Spleen (tissue), 11 donors: ENCODE data around the gene OTOP2. TPM values are rescaled to one million over a fixed set of nuclear protein-coding genes. Genes with fewer than 3 reads are reported as not detected.

Experiments
- DNase-seq: peaks from one replicate; pipeline ENCODE4 v3.0.0-alpha.2; 2020
- H3K27ac ChIP-seq, 8 donors: fragments of 200-600 bp; sonication (generic) in 7 of 8; 1 replicate in 4 of 8; 2 replicates in 4 of 8; pipeline versions ENCODE4 v1.5.0 to v1.8.0; 2016 to 2021; ENCODE audit warnings: inconsistent platforms in 4 of 8, mild to moderate bottlenecking in 4 of 8, moderate library complexity in 1 of 8
- H3K27me3 ChIP-seq, 7 donors: fragments of 200-600 bp; sonication (generic) in 6 of 7; replicated peaks in 1 of 7; 1 replicate in 4 of 7; 2 replicates in 3 of 7; pipeline versions ENCODE4 v1.5.0 to v1.8.0; 2016 to 2021; ENCODE audit warnings: inconsistent platforms in 3 of 7, mild to moderate bottlenecking in 1 of 7
- H3K36me3 ChIP-seq, 6 donors: fragments of 200-600 bp; sonication (generic) in 5 of 6; 1 replicate in 4 of 6; 2 replicates in 2 of 6; pipeline versions ENCODE4 v1.5.0 to v1.8.0; 2016 to 2021; ENCODE audit warnings: inconsistent platforms in 2 of 6
- H3K4me1 ChIP-seq, 6 donors: fragments of 200-600 bp; sonication (generic) in 5 of 6; 1 replicate in 3 of 6; 2 replicates in 3 of 6; pipeline versions ENCODE4 v1.5.0 to v1.8.0; 2016 to 2021; ENCODE audit warnings: inconsistent platforms in 3 of 6
- H3K4me3 ChIP-seq, 8 donors: fragments of 200-600 bp; sonication (generic) in 7 of 8; 1 replicate in 4 of 8; 2 replicates in 4 of 8; pipeline versions ENCODE4 v1.5.0 to v1.8.0; 2016 to 2021; ENCODE audit warnings: inconsistent platforms in 4 of 8, mild to moderate bottlenecking in 4 of 8, moderate library complexity in 2 of 8
- H3K9me3 ChIP-seq, 8 donors: fragments of 200-600 bp; sonication (generic) in 7 of 8; 1 replicate in 4 of 8; 2 replicates in 4 of 8; pipeline versions ENCODE4 v1.5.0 to v1.8.0; 2016 to 2021; ENCODE audit warnings: inconsistent platforms in 4 of 8
- POLR2A ChIP-seq, 3 donors: fragments of 450-650 bp; IDR thresholded peaks; one replicate each; pipeline ENCODE4 v1.5.1; 2017; ENCODE audit warnings: antibody characterized with exemption in 3 of 3, mild to moderate bottlenecking in 1 of 3
- POLR2AphosphoS5 ChIP-seq, 3 donors: sonication (generic); formaldehyde crosslinking; IDR thresholded peaks; one replicate each; pipeline ENCODE4 v1.5.1; 2017; ENCODE audit warnings: antibody characterized with exemption in 3 of 3
- WGBS, 5 donors: extraction: QIAGEN DNeasy Blood & Tissue Kit in 3 of 5; methylation state at CpG; one replicate each; pipeline versions ENCODE4 v1.1.5 to v1.1.7; 2013 to 2018; 5-methylcytosine and 5-hydroxymethylcytosine counted together
- intact Hi-C: fragments of 100-400 bp; cut with DNase I; formaldehyde crosslinking; loops from one replicate; pipeline ENCODE4 v1.15.0; 2023; ENCODE audit warnings: low total_unique reads
- polyA plus RNA-seq, 3 donors: library from polyadenylated mRNA; stranded (reverse); fragments of 200-250 nt; gene quantifications; one replicate each; pipeline ENCODE4 v1.2.1, GENCODE V29; 2013
- total RNA-seq, 7 donors: library from RNA; depleted of rRNA in 3 of 7; stranded (reverse); fragments of >200 nt in 3 of 7; fragmentation: NEBNext Ultra II Directional in 4 of 7; extraction: Animal tissue kit (Norgen Biotek cat#: 25700) in 4 of 7; gene quantifications; one replicate each; pipeline versions ENCODE4 v1.1.0 to v1.2.1, GENCODE V29; 2016 to 2021
- TF ChIP-seq, protein P1 (sequence below), 11 experiments: fragments of 200-600 bp in 7 of 11; fragments of 450-650 bp in 4 of 11; sonication (generic) in 4 of 11; IDR thresholded peaks in 8 of 11; conservative IDR thresholded peaks in 3 of 11; 1 replicate in 7 of 11; 2 replicates in 4 of 11; pipeline versions ENCODE4 v1.4.0 to v1.8.0; 2016 to 2021; ENCODE audit warnings: antibody characterized with exemption in 11 of 11, inconsistent platforms in 4 of 11, mild to moderate bottlenecking in 1 of 11
- donor health status: healthy with polysubstance abuse.
- donor health status: DM: no; HTN: no; CAD: no; lungs with moderate emphysema.
- donor health status: DM: no; HTN: no; CAD: no.
- donor health status: Bipolar disorder and iron deficiency.
- donor health status: healthy.
- donor health status: DM: no; HTN: no; CAD: no.
- donor health status: DM: yes; HTN: yes; CAD: no.

The OTOP2 gene
- total and polyA plus RNA-seq, 10 donors: not detected

DNA sequence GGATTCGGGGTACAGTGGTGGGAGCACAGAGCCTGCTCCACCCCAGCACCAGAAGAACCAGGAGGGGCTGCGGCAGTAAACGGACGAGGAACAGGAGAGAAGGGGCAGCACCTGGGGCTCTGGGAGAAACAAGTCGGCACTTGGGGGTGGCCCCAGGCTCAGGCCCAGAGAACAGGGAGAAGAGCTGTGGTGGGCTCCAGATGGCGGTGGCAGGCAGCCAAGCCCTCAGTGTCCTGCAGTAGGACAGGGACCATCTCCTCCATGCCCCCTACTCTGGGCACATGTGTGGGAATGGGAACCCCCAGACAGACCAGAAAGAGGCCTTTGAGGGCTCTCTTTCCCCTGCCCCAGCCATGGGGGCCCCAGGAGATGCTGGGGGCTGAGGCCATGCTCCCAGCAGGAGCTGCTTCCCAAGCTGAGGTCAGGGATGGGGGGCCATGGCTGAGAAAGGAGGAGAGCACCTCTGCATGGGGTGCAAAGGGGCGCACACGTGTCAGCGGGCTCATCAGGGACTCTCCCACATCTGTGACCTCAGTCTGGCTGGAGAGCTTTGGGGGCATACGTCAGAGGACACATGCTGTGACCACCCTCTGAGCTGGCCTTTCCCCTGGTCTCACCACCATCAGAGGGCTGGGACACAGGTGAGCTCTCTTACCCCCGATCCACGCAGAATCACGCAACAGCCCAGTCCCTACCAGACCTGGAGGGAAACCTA is 7.8 kb upstream of the OTOP2 start:
- H3K36me3 ChIP-seq: no peaks in the 10 kb centered on the region
- no peak for DNase-seq
- peaks cover 0 to 67% (median 21%) of the 10 kb centered on the region in 7 donors for H3K27me3 ChIP-seq
- 86 to 89% (median 88%) methylated on average over 9 to 13 of the region's 13 CpGs for WGBS, 5 donors
- H3K9me3 ChIP-seq: no peaks in the 10 kb centered on the region
- no peak overlapping the region for H3K27ac ChIP-seq
- no peak for TF ChIP-seq POLR2AphosphoS5 (IDR thresholded peaks at IDR 0.05)
- no peak for TF ChIP-seq POLR2A (IDR thresholded peaks at IDR 0.05)
- TF ChIP-seq, protein P1, sequence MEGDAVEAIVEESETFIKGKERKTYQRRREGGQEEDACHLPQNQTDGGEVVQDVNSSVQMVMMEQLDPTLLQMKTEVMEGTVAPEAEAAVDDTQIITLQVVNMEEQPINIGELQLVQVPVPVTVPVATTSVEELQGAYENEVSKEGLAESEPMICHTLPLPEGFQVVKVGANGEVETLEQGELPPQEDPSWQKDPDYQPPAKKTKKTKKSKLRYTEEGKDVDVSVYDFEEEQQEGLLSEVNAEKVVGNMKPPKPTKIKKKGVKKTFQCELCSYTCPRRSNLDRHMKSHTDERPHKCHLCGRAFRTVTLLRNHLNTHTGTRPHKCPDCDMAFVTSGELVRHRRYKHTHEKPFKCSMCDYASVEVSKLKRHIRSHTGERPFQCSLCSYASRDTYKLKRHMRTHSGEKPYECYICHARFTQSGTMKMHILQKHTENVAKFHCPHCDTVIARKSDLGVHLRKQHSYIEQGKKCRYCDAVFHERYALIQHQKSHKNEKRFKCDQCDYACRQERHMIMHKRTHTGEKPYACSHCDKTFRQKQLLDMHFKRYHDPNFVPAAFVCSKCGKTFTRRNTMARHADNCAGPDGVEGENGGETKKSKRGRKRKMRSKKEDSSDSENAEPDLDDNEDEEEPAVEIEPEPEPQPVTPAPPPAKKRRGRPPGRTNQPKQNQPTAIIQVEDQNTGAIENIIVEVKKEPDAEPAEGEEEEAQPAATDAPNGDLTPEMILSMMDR (IDR thresholded peaks at IDR 0.05 in 8 of 11, conservative IDR thresholded peaks at IDR 0.05 in 3 of 11): no peak
- intact Hi-C loops: no loop called here
- H3K4me1 ChIP-seq: peaks cover 0 to 13% (median 0%) of the 10 kb centered on the region in 6 donors
- H3K4me3 ChIP-seq: no peak overlapping the region

DNA sequence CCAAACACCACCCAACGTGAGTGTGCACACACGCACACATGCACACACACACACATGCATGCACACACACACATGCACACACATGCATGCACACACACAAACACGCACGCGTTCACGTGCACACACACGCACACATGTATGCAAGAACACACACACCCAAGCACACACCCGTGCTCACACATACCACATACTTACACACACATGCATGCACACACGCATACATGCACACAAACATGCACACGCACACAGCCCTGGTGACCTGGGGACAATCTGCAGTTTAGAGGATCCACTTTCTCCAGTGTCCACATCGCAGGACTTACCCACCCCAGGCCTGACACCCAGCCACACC is 7.2 kb upstream of the OTOP2 start:
- no peak for TF ChIP-seq POLR2AphosphoS5 (IDR thresholded peaks at IDR 0.05)
- TF ChIP-seq POLR2A (IDR thresholded peaks at IDR 0.05): no peak
- TF ChIP-seq, protein P1 (IDR thresholded peaks at IDR 0.05 in 8 of 11, conservative IDR thresholded peaks at IDR 0.05 in 3 of 11): no peak
- Histone ChIP-seq H3K36me3 (no peaks in the 10 kb centered on the region), H3K9me3 (no peaks in the 10 kb centered on the region), H3K27ac (no peak overlapping the region), H3K4me3 (no peak overlapping the region), H3K27me3 (peaks cover 0 to 72% (median 26%) of the 10 kb centered on the region in 7 donors), H3K4me1 (peaks cover 0 to 13% (median 0%) of the 10 kb centered on the region in 6 donors)
- WGBS, 5 donors: 88 to 93% (median 91%) methylated on average over 11 of the region's 11 CpGs
- DNase-seq: no peak
- intact Hi-C loops: no loop called here

DNA sequence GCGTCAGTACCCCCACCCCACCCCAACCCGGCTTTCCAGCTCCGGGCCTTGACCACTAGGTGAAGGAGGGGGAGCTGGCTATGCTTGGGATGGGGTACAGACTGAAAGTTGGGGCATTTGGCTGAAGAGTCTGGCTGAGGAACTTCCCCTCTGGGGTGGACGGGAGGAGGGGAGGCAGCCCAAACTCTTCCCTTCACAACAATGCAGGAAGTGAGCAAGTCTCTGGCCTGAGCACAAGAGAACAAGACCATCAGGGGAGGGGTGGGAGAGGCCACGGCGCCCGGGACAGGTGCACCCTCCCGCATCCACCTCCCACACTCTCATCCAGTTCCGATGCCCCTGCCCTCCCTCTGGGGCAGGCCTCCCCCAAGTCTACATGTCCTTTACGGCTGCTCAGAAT is 6.6 kb upstream of the OTOP2 start:
- no peak overlapping the region for H3K4me3 ChIP-seq
- H3K27me3 ChIP-seq: peaks cover 0 to 79% (median 32%) of the 10 kb centered on the region in 7 donors
- H3K36me3 ChIP-seq: no peaks in the 10 kb centered on the region
- peaks cover 0 to 15% (median 0%) of the 10 kb centered on the region in 6 donors for H3K4me1 ChIP-seq
- H3K27ac ChIP-seq: no peak overlapping the region
- WGBS, 5 donors: 33 to 60% (median 43%) methylated on average over 5 to 10 of the region's 10 CpGs
- H3K9me3 ChIP-seq: no peaks in the 10 kb centered on the region
- TF ChIP-seq POLR2AphosphoS5 (IDR thresholded peaks at IDR 0.05): no peak
- no peak for TF ChIP-seq POLR2A (IDR thresholded peaks at IDR 0.05)
- TF ChIP-seq, protein P1 (IDR thresholded peaks at IDR 0.05 in 8 of 11, conservative IDR thresholded peaks at IDR 0.05 in 3 of 11): no peak
- no peak for DNase-seq
- intact Hi-C loops: no loop called here

DNA sequence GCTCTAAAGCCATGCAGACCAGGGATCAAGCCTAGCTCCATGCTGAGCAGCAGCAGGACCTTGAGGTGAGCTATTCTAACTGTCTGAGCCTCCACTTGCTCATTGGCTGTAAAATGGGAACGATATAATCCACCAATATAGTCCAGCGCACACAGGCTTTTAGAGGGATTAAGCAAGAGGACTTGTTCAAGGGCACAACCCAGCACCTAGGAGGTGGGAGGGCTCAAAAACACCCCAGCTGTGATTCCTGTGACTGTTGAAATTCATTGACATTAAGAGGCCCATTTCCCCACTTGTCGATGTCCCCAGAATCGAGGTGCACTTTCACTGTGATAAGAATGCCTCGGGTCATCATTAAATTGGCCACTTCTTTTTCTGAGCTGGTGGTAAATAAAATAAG is 5.2 kb upstream of the OTOP2 start:
- Histone ChIP-seq H3K27me3 (peaks cover 3 to 93% (median 47%) of the 10 kb centered on the region in 7 donors), H3K27ac (no peak overlapping the region), H3K4me3 (no peak overlapping the region), H3K4me1 (peaks cover 9 to 30% (median 13%) of the 10 kb centered on the region in 6 donors), H3K36me3 (no peaks in the 10 kb centered on the region), H3K9me3 (no peaks in the 10 kb centered on the region)
- 88 to 95% (median 89%) methylated on average over 5 of the region's 5 CpGs for WGBS, 5 donors
- TF ChIP-seq, protein P1 (IDR thresholded peaks at IDR 0.05 in 8 of 11, conservative IDR thresholded peaks at IDR 0.05 in 3 of 11): no peak
- TF ChIP-seq POLR2A (IDR thresholded peaks at IDR 0.05) (no peak), POLR2AphosphoS5 (IDR thresholded peaks at IDR 0.05) (no peak)
- no peak for DNase-seq
- intact Hi-C loops: no loop called here
